ENCODE results near the gene KIF26B.

DNA sequence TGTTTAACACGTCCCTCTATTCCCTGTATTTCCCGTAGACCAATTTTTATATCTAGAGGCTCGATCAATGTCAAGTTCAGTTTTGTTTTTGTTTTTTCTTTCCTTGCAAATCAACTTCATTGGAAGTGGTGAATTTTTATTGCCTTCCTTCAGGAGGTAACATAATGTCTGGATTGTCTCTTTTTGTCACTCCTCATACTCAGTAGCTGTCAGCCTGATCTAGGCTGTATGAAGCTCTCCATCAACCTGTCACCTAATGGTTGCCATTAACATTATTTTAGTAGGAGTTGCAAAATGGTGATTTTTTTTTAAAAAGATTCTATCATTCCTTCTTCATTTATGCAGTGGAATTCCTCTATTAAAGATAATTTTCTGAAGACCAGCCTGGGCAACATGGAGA lies 49.7 kb upstream of the KIF26B start:
- TF ChIP-seq TCF4 (CRISPR knock-in tag; IDR thresholded peaks at IDR 0.05; ENCODE audit: borderline replicate concordance) (no peak), ZFP3 (CRISPR knock-in tag; IDR thresholded peaks at IDR 0.05) (no peak)

Data from SK-N-SH treated with all-trans-retinoic acid at 6 μM for 48 hours (cell line).